Measurements from ENCODE around the gene NUP98. TPM values are rescaled to one million over a fixed set of nuclear protein-coding genes. Genes with fewer than 3 reads are reported as not detected.

Gene NUP98
- polyA plus RNA-seq, 1 of the 3 experiments (the other 2 are of a cell fraction): 56.4 TPM

GRCh38 chr11:3641191-3641590, 156.2 kb downstream of the NUP98 start (continued):
- TF ChIP-seq CTCF (IDR thresholded peaks at IDR 0.05) (no peak), MXI1 (IDR thresholded peaks at IDR 0.05; ENCODE audit: low read depth, low read length) (no peak), GATA2 (CRISPR knock-in tag; IDR thresholded peaks at IDR 0.05) (no peak), TEAD4 (IDR thresholded peaks at IDR 0.05; ENCODE audit: borderline replicate concordance, insufficient read depth) (no peak), CHD2 (IDR thresholded peaks at IDR 0.05; ENCODE audit: low read length, partially characterized antibody) (no peak), RCOR1 (IDR thresholded peaks at IDR 0.05; ENCODE audit: low read length) (no peak), TAF1 (IDR thresholded peaks at IDR 0.05; ENCODE audit: borderline replicate concordance, low read depth, low read length) (no peak), POLR2AphosphoS5 (IDR thresholded peaks at IDR 0.05; ENCODE audit: low read depth, low read length) (no peak), FOXM1 (IDR thresholded peaks at IDR 0.05; ENCODE audit: low read depth) (no peak)

GRCh38 chr11:3639841-3640240, 157.5 kb downstream of the NUP98 start:
- no peak for DNase-seq
- no peaks in the 10 kb centered on the region for H3F3A ChIP-seq (replicated peaks; ENCODE audit: insufficient read depth)
- TF ChIP-seq TEAD4 (IDR thresholded peaks at IDR 0.05; ENCODE audit: borderline replicate concordance, insufficient read depth) (no peak), JUND (IDR thresholded peaks at IDR 0.05) (no peak), USF1 (IDR thresholded peaks at IDR 0.05; ENCODE audit: borderline replicate concordance, low read depth) (no peak), FOSL2 (IDR thresholded peaks at IDR 0.05; ENCODE audit: borderline replicate concordance, low read depth) (no peak), CTCF (IDR thresholded peaks at IDR 0.05) (no peak), EZH2phosphoT487 (IDR thresholded peaks at IDR 0.05; ENCODE audit: borderline replicate concordance, low read depth) (no peak), POLR2AphosphoS5 (IDR thresholded peaks at IDR 0.05; ENCODE audit: low read depth, low read length) (no peak), CHD2 (IDR thresholded peaks at IDR 0.05; ENCODE audit: low read length, partially characterized antibody) (no peak), GABPA (IDR thresholded peaks at IDR 0.05; ENCODE audit: low read depth) (no peak), RCOR1 (IDR thresholded peaks at IDR 0.05; ENCODE audit: low read length) (no peak), NRF1 (IDR thresholded peaks at IDR 0.05; ENCODE audit: low read depth, low read length) (no peak), YY1 (IDR thresholded peaks at IDR 0.05; ENCODE audit: low read depth) (no peak)
- POLR2A ChIA-PET: no interaction called here
- no peak overlapping the region for H2AFZ ChIP-seq (ENCODE audit: low read depth)
- peaks cover 0 to 8% of the 10 kb centered on the region in 2 experiments; a peak in 1 of 4 replicates for H3K4me1 ChIP-seq (ENCODE audit: control insufficient read depth in 1 of 2, insufficient read depth in 2 of 2, low read depth in 1 of 2, low read length in 1 of 2)
- H3K4me3 ChIP-seq (ENCODE audit: low read depth in 2 of 2, low read length in 1 of 2): no peak overlapping the region
- no peaks in the 10 kb centered on the region for H3K79me2 ChIP-seq (ENCODE audit: insufficient read depth)
- no peaks in the 10 kb centered on the region for H3K27me3 ChIP-seq (ENCODE audit: insufficient read depth)
- H3K36me3 ChIP-seq (replicated peaks in 1 of 2; ENCODE audit: control insufficient read depth in 1 of 2, insufficient read depth in 2 of 2, low read length in 1 of 2): no peaks in the 10 kb centered on the region
- CTCF ChIA-PET: interaction anchor here (0.6 kb wide), 2 partner anchors 151 to 946 kb away, joined by 3 read pairs; no protein-coding TSS in a partner anchor
- no peak overlapping the region for H3K27ac ChIP-seq (ENCODE audit: low read depth in 2 of 2, low read length in 1 of 2)
- H3K9me2 ChIP-seq: no peaks in the 10 kb centered on the region
- no peak overlapping the region for H3K9ac ChIP-seq
- no peaks in the 10 kb centered on the region for H3K9me3 ChIP-seq
- no peak overlapping the region for H3K4me2 ChIP-seq
- WGBS (ENCODE audit: low lambda C conversion rate): 80% methylated on average over 1 of the region's 14 CpGs
- no peaks in the 10 kb centered on the region for H4K20me1 ChIP-seq (ENCODE audit: insufficient read depth)

All from SK-N-SH (cell line).